Measurements from ENCODE around the gene RAB15.

- no peak for TF ChIP-seq TAF1 (IDR thresholded peaks at IDR 0.05; ENCODE audit: borderline replicate concordance, insufficient read depth, low read length)
- TF ChIP-seq POLR2AphosphoS5 (IDR thresholded peaks at IDR 0.05; ENCODE audit: low read depth, low read length) = no peak
- TF ChIP-seq, protein P1, sequence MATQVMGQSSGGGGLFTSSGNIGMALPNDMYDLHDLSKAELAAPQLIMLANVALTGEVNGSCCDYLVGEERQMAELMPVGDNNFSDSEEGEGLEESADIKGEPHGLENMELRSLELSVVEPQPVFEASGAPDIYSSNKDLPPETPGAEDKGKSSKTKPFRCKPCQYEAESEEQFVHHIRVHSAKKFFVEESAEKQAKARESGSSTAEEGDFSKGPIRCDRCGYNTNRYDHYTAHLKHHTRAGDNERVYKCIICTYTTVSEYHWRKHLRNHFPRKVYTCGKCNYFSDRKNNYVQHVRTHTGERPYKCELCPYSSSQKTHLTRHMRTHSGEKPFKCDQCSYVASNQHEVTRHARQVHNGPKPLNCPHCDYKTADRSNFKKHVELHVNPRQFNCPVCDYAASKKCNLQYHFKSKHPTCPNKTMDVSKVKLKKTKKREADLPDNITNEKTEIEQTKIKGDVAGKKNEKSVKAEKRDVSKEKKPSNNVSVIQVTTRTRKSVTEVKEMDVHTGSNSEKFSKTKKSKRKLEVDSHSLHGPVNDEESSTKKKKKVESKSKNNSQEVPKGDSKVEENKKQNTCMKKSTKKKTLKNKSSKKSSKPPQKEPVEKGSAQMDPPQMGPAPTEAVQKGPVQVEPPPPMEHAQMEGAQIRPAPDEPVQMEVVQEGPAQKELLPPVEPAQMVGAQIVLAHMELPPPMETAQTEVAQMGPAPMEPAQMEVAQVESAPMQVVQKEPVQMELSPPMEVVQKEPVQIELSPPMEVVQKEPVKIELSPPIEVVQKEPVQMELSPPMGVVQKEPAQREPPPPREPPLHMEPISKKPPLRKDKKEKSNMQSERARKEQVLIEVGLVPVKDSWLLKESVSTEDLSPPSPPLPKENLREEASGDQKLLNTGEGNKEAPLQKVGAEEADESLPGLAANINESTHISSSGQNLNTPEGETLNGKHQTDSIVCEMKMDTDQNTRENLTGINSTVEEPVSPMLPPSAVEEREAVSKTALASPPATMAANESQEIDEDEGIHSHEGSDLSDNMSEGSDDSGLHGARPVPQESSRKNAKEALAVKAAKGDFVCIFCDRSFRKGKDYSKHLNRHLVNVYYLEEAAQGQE (IDR thresholded peaks at IDR 0.05; ENCODE audit: insufficient read depth in 1 of 2, low read depth in 2 of 2, low read length in 2 of 2) = no peak
- TF ChIP-seq SIN3A (IDR thresholded peaks at IDR 0.05; ENCODE audit: borderline replicate concordance, insufficient read depth, low read length) = no peak
- TF ChIP-seq FOXP2 (optimal IDR thresholded peaks at IDR 0.05; ENCODE audit: borderline replicate concordance, extremely low read depth, extremely low read length, insufficient read depth) = no peak
Observed at GRCh38 chr14:64930085-64930843, 41.9 kb downstream of the RAB15 start.
